Gastroesophageal sphincter (tissue), 4 donors: ENCODE measurements around the gene MARCHF2. TPM values are rescaled to one million over a fixed set of nuclear protein-coding genes. Genes with fewer than 3 reads are reported as not detected.

ENCODE experiments used
- ATAC-seq: fragments of 150-250 bp; one replicate; pipeline ENCODE4 v1.9.1; 2016; ENCODE audit warnings: mild to moderate bottlenecking, moderate library complexity
- H3K27ac ChIP-seq, 4 donors: fragments of 200-600 bp; sonication (generic) in 3 of 4; 1 replicate in 3 of 4; 2 replicates in 1 of 4; pipeline ENCODE4 v1.5.1; 2016 to 2019
- H3K27me3 ChIP-seq: fragments of 200-600 bp; sonication (generic); one replicate; pipeline ENCODE4 v1.5.1; 2019
- H3K36me3 ChIP-seq, 2 donors: fragments of 200-600 bp; sonication (generic); one replicate each; pipeline ENCODE4 v1.5.1; 2019; ENCODE audit warnings: control low read depth in 1 of 2
- H3K4me1 ChIP-seq, 3 donors: fragments of 200-600 bp; sonication (generic); 1 replicate in 2 of 3; 2 replicates in 1 of 3; pipeline ENCODE4 v1.5.1; 2016 to 2019; ENCODE audit warnings: control low read depth in 2 of 3
- H3K4me3 ChIP-seq, 2 donors: fragments of 200-600 bp; sonication (generic); one replicate each; pipeline ENCODE4 v1.5.1; 2019; ENCODE audit warnings: mild to moderate bottlenecking in 1 of 2, moderate library complexity in 1 of 2
- H3K9me3 ChIP-seq, 3 donors: fragments of 200-600 bp; sonication (generic); one replicate each; pipeline ENCODE4 v1.5.1; 2017 to 2019; ENCODE audit warnings: control low read depth in 2 of 3
- CTCF ChIP-seq, 4 experiments: fragments of 200-600 bp in 2 of 4; fragments of 450-650 bp in 2 of 4; sonication (generic) in 1 of 4; IDR thresholded peaks; one replicate each; pipeline ENCODE4 v1.5.1; 2017 to 2019; ENCODE audit warnings: antibody characterized with exemption in 4 of 4, mild to moderate bottlenecking in 2 of 4, moderate library complexity in 2 of 4
- EP300 ChIP-seq: sonication (generic); formaldehyde crosslinking; IDR thresholded peaks from one replicate; pipeline ENCODE4 v1.6.1; 2017; ENCODE audit warnings: antibody characterized with exemption, mild to moderate bottlenecking
- POLR2A ChIP-seq, 2 donors: fragments of 450-650 bp; IDR thresholded peaks; one replicate each; pipeline ENCODE4 v1.6.1; 2017; ENCODE audit warnings: antibody characterized with exemption in 2 of 2, mild to moderate bottlenecking in 2 of 2, moderate library complexity in 1 of 2
- POLR2AphosphoS5 ChIP-seq: sonication (generic); formaldehyde crosslinking; IDR thresholded peaks from one replicate; pipeline ENCODE4 v1.6.1; 2017; ENCODE audit warnings: antibody characterized with exemption
- WGBS, 2 donors: methylation state at CpG; one replicate each; pipeline ENCODE4 v1.1.5; 2018; ENCODE audit warnings: low coverage in 1 of 2; 5-methylcytosine and 5-hydroxymethylcytosine counted together
- total RNA-seq, 4 donors: library from RNA; depleted of rRNA; stranded (reverse); fragments of >200 nt; gene quantifications; one replicate each; pipeline ENCODE4 v1.1.0, GENCODE V29; 2016

MARCHF2 gene
- total RNA-seq, 4 donors from 2014 or later, result 125 to 330 (median 237) TPM

GRCh38 chr19:8460516-8461298 lies 47.6 kb downstream of the MARCHF2 start:
- WGBS, 2 donors, result 28 to 44% methylated on average over 7 of the region's 7 CpGs
- peaks cover 35 to 86% (median 42%) of the 10 kb centered on the region in 3 donors for H3K4me1 ChIP-seq
- H3K4me3 ChIP-seq, result no peak overlapping the region

GRCh38 chr19:8461376-8461775 lies 48.3 kb downstream of the MARCHF2 start:
- peaks cover 0 to 45% of the 10 kb centered on the region in 2 donors for H3K36me3 ChIP-seq
- peak overlapping the region in 2 of 4 donors; percentile 20 to 74 for H3K27ac ChIP-seq
- no peak overlapping the region for H3K4me3 ChIP-seq
- H3K9me3 ChIP-seq, result no peaks in the 10 kb centered on the region
- WGBS, 2 donors, result 48 to 69% methylated on average over 3 to 4 of the region's 4 CpGs
- TF ChIP-seq POLR2A (IDR thresholded peaks at IDR 0.05) (no peak), CTCF (IDR thresholded peaks at IDR 0.05) (no peak), POLR2AphosphoS5 (no peak), EP300 (no peak)
- no peak for ATAC-seq
- peaks cover 35 to 79% (median 40%) of the 10 kb centered on the region in 3 donors for H3K4me1 ChIP-seq
- H3K27me3 ChIP-seq, result no peaks in the 10 kb centered on the region

More at GRCh38 chr19:8460516-8461298, 47.6 kb downstream of the MARCHF2 start:
- peaks cover 0 to 45% of the 10 kb centered on the region in 2 donors for H3K36me3 ChIP-seq
- H3K9me3 ChIP-seq, result no peaks in the 10 kb centered on the region
- H3K27ac ChIP-seq, result peak overlapping the region in 3 of 4 donors; percentile 67 to 74 (median 74)
- no peak for TF ChIP-seq POLR2AphosphoS5
- no peak for ATAC-seq
- H3K27me3 ChIP-seq, result no peaks in the 10 kb centered on the region

- Histone ChIP-seq H3K4me1 (peaks cover 35 to 74% (median 35%) of the 10 kb centered on the region in 3 donors), H3K36me3 (peaks cover under 1 to 45% of the 10 kb centered on the region in 2 donors), H3K27ac (peak overlapping the region in 1 of 4 donors; percentile 20), H3K4me3 (no peak overlapping the region), H3K9me3 (no peaks in the 10 kb centered on the region), H3K27me3 (no peaks in the 10 kb centered on the region)
- no peak for ATAC-seq
- 86 to 91% methylated on average over 6 to 14 of the region's 14 CpGs for WGBS, 2 donors
- TF ChIP-seq POLR2AphosphoS5 (no peak), POLR2A (IDR thresholded peaks at IDR 0.05) (no peak), CTCF (IDR thresholded peaks at IDR 0.05) (no peak), EP300 (no peak)
These were observed 48.8 kb downstream of the MARCHF2 start for GRCh38 chr19:8461891-8462290.

DNA sequence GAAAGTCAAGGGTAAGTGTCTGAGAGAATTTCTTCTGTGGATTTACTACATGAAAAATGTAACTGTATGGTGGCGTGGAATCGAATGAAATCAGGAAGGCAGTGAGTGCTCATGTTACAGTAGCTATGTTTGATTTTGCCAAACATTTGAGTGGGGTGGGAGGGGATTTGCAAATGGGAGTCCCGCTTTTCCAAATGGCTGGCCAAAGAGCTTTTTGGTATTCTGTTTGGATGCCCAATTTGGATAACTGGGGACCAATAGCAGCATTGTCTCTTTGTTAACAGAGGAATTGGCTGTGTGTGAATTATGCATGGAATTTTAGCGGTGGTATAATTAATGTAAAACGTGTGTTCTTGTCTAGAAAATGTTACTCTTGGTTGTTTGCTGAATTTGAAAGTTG lies 49.5 kb downstream of the MARCHF2 start:
- Histone ChIP-seq H3K27ac (no peak overlapping the region), H3K9me3 (no peaks in the 10 kb centered on the region), H3K27me3 (no peaks in the 10 kb centered on the region), H3K4me1 (peaks cover 32 to 67% (median 35%) of the 10 kb centered on the region in 3 donors), H3K4me3 (no peak overlapping the region), H3K36me3 (peaks cover 6 to 46% of the 10 kb centered on the region in 2 donors)
- TF ChIP-seq CTCF (IDR thresholded peaks at IDR 0.05) (no peak), POLR2AphosphoS5 (no peak), EP300 (no peak), POLR2A (IDR thresholded peaks at IDR 0.05) (no peak)
- 78 to 79% methylated on average over 4 to 5 of the region's 5 CpGs for WGBS, 2 donors
- ATAC-seq, result no peak

GRCh38 chr19:8463365-8463764 lies 50.3 kb downstream of the MARCHF2 start:
- TF ChIP-seq POLR2AphosphoS5, result no peak
- no peak for TF ChIP-seq POLR2A (IDR thresholded peaks at IDR 0.05)
- TF ChIP-seq EP300, result no peak
- no peak for TF ChIP-seq CTCF (IDR thresholded peaks at IDR 0.05)
- Histone ChIP-seq H3K27ac (no peak overlapping the region), H3K4me1 (peaks cover 25 to 59% (median 29%) of the 10 kb centered on the region in 3 donors), H3K36me3 (peaks cover 6 to 54% of the 10 kb centered on the region in 2 donors), H3K4me3 (no peak overlapping the region), H3K9me3 (no peaks in the 10 kb centered on the region), H3K27me3 (no peaks in the 10 kb centered on the region)
- 93% methylated on average over 8 of the region's 8 CpGs; no CpG with 5 or more reads in 1 of the 2 donors for WGBS, 2 donors
- no peak for ATAC-seq
